ENCODE measurements around the gene IFNGR1. TPM values are rescaled to one million over a fixed set of nuclear protein-coding genes. Genes with fewer than 3 reads are reported as not detected.

The IFNGR1 gene
- total and polyA plus RNA-seq, 2 experiments from 2014 or later = 22.8 to 23.2 TPM

DNA sequence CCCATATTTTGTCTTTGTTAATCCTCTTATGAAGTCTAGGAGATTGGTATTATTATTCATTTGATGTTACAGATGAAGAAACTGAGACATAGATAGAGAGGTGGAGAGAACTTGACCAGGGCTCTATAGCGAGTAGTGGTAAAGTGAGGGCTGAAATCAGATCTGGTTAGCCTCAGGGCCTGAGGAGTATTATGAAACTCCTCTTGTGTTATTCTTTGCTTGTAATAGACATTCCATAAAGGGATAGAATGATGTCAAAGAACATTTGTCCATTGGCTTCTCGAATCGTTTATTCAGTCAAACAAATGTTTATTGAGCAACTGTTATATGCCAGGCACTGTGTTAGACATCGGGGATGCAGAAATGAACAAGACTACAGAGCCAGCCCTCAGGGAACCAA lies 45.7 kb downstream of the IFNGR1 start, which contains the start of gene IL22RA2:
TSS of gene IL22RA2 (minus strand) at position 144 of the 400 bp plus-strand sequence. CDS start 11,895 bp downstream, outside the sequence.
- Histone ChIP-seq H3F3A (replicated peaks; ENCODE audit: low read depth) (no peaks in the 10 kb centered on the region), H3K79me2 (replicated peaks; ENCODE audit: insufficient read depth) (no peaks in the 10 kb centered on the region), H3K9me2 (ENCODE audit: insufficient read depth) (peaks cover 14% of the 10 kb centered on the region), H3K4me1 (ENCODE audit: insufficient read depth) (peaks cover 29% of the 10 kb centered on the region), H3K27ac (ENCODE audit: low read depth) (no peak within 1 kb of the TSS), H2AFZ (no peak within 1 kb of the TSS), H4K20me1 (replicated peaks; ENCODE audit: insufficient read depth) (no peaks in the 10 kb centered on the region), H3K4me2 (peak within 1 kb of the TSS; percentile 52), H3K4me3 (no peak within 1 kb of the TSS), H3K27me3 (ENCODE audit: insufficient read depth) (no peaks in the 10 kb centered on the region), H3K36me3 (ENCODE audit: insufficient read depth) (no peaks in the 10 kb centered on the region)
- H3K4me1 Mint-ChIP-seq = peaks cover 19% of the 10 kb centered on the region
- H3K27me3 Mint-ChIP-seq (ENCODE audit: insufficient read depth, low read depth, poor library complexity) = peaks cover 4% of the 10 kb centered on the region
- ATAC-seq (no peak), DNase-seq (ENCODE audit: low spot score) (no peak)
- peaks cover 18% of the 10 kb centered on the region; the same call in 2 of the 3 replicates for H3K36me3 Mint-ChIP-seq (ENCODE audit: low read depth)
- H3K27ac Mint-ChIP-seq = no peak within 1 kb of the TSS
- H3K4me3 Mint-ChIP-seq = 0 out of 3 replicates have a peak within 1 kb of the TSS, but pooled peaks have one; percentile 33
- TF ChIP-seq ZNF331 (CRISPR knock-in tag; IDR thresholded peaks at IDR 0.05; ENCODE audit: low read depth) (no peak), STAT1 (IDR thresholded peaks at IDR 0.05; ENCODE audit: unreplicated experiment) (no peak), ZNF114 (CRISPR knock-in tag; IDR thresholded peaks at IDR 0.05) (no peak), CTCF (conservative IDR thresholded peaks at IDR 0.05; ENCODE audit: low read depth in 2 of 2) (no peak), CREB1 (CRISPR knock-in tag; IDR thresholded peaks at IDR 0.05; ENCODE audit: low read depth) (no peak), ETS1 (IDR thresholded peaks at IDR 0.05) (no peak), EZH2 (IDR thresholded peaks at IDR 0.05; ENCODE audit: low read depth, unreplicated experiment) (no peak), NANOG (IDR thresholded peaks at IDR 0.05; ENCODE audit: borderline replicate concordance) (no peak), POLR2AphosphoS5 (IDR thresholded peaks at IDR 0.05; ENCODE audit: low read depth) (no peak), JUNB (IDR thresholded peaks at IDR 0.05; ENCODE audit: unreplicated experiment) (no peak), EZH2phosphoT487 (IDR thresholded peaks at IDR 0.05; ENCODE audit: unreplicated experiment) (no peak)
- TF ChIP-seq, protein P1, sequence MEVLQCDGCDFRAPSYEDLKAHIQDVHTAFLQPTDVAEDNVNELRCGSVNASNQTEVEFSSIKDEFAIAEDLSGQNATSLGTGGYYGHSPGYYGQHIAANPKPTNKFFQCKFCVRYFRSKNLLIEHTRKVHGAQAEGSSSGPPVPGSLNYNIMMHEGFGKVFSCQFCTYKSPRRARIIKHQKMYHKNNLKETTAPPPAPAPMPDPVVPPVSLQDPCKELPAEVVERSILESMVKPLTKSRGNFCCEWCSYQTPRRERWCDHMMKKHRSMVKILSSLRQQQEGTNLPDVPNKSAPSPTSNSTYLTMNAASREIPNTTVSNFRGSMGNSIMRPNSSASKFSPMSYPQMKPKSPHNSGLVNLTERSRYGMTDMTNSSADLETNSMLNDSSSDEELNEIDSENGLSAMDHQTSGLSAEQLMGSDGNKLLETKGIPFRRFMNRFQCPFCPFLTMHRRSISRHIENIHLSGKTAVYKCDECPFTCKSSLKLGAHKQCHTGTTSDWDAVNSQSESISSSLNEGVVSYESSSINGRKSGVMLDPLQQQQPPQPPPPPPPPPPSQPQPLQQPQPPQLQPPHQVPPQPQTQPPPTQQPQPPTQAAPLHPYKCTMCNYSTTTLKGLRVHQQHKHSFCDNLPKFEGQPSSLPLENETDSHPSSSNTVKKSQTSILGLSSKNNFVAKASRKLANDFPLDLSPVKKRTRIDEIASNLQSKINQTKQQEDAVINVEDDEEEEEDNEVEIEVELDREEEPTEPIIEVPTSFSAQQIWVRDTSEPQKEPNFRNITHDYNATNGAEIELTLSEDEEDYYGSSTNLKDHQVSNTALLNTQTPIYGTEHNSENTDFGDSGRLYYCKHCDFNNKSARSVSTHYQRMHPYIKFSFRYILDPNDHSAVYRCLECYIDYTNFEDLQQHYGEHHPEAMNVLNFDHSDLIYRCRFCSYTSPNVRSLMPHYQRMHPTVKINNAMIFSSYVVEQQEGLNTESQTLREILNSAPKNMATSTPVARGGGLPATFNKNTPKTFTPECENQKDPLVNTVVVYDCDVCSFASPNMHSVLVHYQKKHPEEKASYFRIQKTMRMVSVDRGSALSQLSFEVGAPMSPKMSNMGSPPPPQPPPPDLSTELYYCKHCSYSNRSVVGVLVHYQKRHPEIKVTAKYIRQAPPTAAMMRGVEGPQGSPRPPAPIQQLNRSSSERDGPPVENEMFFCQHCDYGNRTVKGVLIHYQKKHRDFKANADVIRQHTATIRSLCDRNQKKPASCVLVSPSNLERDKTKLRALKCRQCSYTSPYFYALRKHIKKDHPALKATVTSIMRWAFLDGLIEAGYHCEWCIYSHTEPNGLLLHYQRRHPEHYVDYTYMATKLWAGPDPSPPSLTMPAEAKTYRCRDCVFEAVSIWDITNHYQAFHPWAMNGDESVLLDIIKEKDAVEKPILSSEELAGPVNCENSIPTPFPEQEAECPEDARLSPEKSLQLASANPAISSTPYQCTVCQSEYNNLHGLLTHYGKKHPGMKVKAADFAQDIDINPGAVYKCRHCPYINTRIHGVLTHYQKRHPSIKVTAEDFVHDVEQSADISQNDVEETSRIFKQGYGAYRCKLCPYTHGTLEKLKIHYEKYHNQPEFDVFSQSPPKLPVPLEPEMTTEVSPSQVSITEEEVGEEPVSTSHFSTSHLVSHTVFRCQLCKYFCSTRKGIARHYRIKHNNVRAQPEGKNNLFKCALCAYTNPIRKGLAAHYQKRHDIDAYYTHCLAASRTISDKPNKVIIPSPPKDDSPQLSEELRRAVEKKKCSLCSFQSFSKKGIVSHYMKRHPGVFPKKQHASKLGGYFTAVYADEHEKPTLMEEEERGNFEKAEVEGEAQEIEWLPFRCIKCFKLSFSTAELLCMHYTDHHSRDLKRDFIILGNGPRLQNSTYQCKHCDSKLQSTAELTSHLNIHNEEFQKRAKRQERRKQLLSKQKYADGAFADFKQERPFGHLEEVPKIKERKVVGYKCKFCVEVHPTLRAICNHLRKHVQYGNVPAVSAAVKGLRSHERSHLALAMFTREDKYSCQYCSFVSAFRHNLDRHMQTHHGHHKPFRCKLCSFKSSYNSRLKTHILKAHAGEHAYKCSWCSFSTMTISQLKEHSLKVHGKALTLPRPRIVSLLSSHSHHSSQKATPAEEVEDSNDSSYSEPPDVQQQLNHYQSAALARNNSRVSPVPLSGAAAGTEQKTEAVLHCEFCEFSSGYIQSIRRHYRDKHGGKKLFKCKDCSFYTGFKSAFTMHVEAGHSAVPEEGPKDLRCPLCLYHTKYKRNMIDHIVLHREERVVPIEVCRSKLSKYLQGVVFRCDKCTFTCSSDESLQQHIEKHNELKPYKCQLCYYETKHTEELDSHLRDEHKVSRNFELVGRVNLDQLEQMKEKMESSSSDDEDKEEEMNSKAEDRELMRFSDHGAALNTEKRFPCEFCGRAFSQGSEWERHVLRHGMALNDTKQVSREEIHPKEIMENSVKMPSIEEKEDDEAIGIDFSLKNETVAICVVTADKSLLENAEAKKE (CRISPR knock-in tag; IDR thresholded peaks at IDR 0.05) = no peak
- TF ChIP-seq, protein P2, sequence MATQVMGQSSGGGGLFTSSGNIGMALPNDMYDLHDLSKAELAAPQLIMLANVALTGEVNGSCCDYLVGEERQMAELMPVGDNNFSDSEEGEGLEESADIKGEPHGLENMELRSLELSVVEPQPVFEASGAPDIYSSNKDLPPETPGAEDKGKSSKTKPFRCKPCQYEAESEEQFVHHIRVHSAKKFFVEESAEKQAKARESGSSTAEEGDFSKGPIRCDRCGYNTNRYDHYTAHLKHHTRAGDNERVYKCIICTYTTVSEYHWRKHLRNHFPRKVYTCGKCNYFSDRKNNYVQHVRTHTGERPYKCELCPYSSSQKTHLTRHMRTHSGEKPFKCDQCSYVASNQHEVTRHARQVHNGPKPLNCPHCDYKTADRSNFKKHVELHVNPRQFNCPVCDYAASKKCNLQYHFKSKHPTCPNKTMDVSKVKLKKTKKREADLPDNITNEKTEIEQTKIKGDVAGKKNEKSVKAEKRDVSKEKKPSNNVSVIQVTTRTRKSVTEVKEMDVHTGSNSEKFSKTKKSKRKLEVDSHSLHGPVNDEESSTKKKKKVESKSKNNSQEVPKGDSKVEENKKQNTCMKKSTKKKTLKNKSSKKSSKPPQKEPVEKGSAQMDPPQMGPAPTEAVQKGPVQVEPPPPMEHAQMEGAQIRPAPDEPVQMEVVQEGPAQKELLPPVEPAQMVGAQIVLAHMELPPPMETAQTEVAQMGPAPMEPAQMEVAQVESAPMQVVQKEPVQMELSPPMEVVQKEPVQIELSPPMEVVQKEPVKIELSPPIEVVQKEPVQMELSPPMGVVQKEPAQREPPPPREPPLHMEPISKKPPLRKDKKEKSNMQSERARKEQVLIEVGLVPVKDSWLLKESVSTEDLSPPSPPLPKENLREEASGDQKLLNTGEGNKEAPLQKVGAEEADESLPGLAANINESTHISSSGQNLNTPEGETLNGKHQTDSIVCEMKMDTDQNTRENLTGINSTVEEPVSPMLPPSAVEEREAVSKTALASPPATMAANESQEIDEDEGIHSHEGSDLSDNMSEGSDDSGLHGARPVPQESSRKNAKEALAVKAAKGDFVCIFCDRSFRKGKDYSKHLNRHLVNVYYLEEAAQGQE (IDR thresholded peaks at IDR 0.05; ENCODE audit: unreplicated experiment) = no peak
- peaks cover 39% of the 10 kb centered on the region for H3K9me3 Mint-ChIP-seq
